ENCODE data around the gene HIVEP2. TPM values are rescaled to one million over a fixed set of nuclear protein-coding genes. Genes with fewer than 3 reads are reported as not detected.

The HIVEP2 gene
- total and polyA plus RNA-seq, 2 of the 4 experiments (the other 2 are of a cell fraction), result 4.3 to 11.3 TPM

DNA sequence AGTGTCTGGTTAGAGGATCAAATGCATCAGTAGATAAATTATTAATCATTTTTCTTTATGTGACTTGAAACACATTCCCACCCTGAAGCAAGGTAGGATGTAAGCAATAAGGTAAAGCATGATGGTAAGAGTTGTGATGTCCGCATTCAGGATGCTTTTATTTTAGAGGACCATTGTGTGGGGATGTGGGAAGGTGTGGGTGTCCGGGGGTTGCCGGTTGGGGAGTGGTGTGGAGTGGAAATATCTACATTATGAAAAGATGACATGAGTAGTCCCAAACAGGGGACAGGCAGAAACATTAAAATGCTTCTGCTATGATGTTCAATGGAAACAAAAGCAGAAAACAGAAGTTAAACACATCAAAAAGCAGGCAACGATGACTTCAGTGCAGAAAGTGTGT lies 215.4 kb downstream of the HIVEP2 start:
- dilution Hi-C loops (cut with HindIII; ENCODE audit: low sequenced_read_pairs, unreplicated experiment) (no loop called here), intact Hi-C loops (cut with micrococcal nuclease) (no loop called here), in situ Hi-C loops (cut with MboI; ENCODE audit: low sequenced_read_pairs) (no loop called here)
- Histone ChIP-seq H3K9me1 (ENCODE audit: insufficient read depth, low read length) (no peaks in the 10 kb centered on the region), H3K79me1 (ENCODE audit: low read depth in 1 of 2, low read length in 2 of 2) (no peaks in the 10 kb centered on the region), H3K4ac (ENCODE audit: low read depth, low read length) (no peak overlapping the region), H2BK5ac (ENCODE audit: low read depth, low read length, poor library complexity, severe bottlenecking) (no peak overlapping the region), H3K4me3 (ENCODE audit: insufficient read depth, low read depth, low read length) (no peak overlapping the region), H3K9ac (ENCODE audit: low read depth, low read length) (no peak overlapping the region), H3K18ac (ENCODE audit: low read depth, low read length) (no peak overlapping the region), H3K36me3 (ENCODE audit: control insufficient read depth, insufficient read depth, low read length) (no peaks in the 10 kb centered on the region), H3K14ac (replicated peaks; ENCODE audit: low read depth, low read length) (no peak overlapping the region), H4K20me1 (ENCODE audit: insufficient read depth, low read length) (no peaks in the 10 kb centered on the region), H3K27me3 (ENCODE audit: control insufficient read depth, insufficient read depth, low read length) (no peaks in the 10 kb centered on the region), H3K56ac (ENCODE audit: extremely low read depth, insufficient read depth, low read length) (no peak overlapping the region), H2BK20ac (ENCODE audit: low read depth, low read length) (no peak overlapping the region), H3K27ac (ENCODE audit: insufficient read depth, low read length) (no peak overlapping the region), H3K9me3 (ENCODE audit: control insufficient read depth, insufficient read depth, low read length) (no peaks in the 10 kb centered on the region), H2AK5ac (ENCODE audit: low read depth, low read length) (no peak overlapping the region), H3K23ac (ENCODE audit: low read depth, low read length) (no peak overlapping the region), H3K4me2 (ENCODE audit: low read depth, low read length) (no peak overlapping the region), H2AFZ (replicated peaks; ENCODE audit: low read length, poor library complexity) (no peak overlapping the region), H3K4me1 (ENCODE audit: control insufficient read depth, insufficient read depth, low read length) (no peaks in the 10 kb centered on the region), H2BK120ac (ENCODE audit: low read depth, low read length) (no peak overlapping the region), H4K8ac (ENCODE audit: low read depth in 2 of 2, low read length in 2 of 2) (no peak overlapping the region), H4K5ac (ENCODE audit: low read depth, low read length) (no peak overlapping the region), H2AK9ac (replicated peaks; ENCODE audit: low read depth, low read length, poor library complexity) (no peak overlapping the region), H4K91ac (ENCODE audit: insufficient read depth, low read depth, low read length) (no peak overlapping the region), H2BK15ac (ENCODE audit: low read depth, low read length) (no peak overlapping the region)
- DNase-seq, result no peak
- 100% methylated on average over 1 of the region's 4 CpGs; no CpG with 5 or more reads in 1 of the 2 experiments for WGBS, 2 experiments (ENCODE audit: extremely low coverage in 2 of 2, insufficient read length in 1 of 2)
- no TSS peak for BruUV-seq (replicated peaks)
- ATAC-seq (ENCODE audit: low read depth), result no peak
- TF ChIP-seq CHD1 (IDR thresholded peaks at IDR 0.05; ENCODE audit: low read depth, low read length), result no peak
- TF ChIP-seq MAZ (IDR thresholded peaks at IDR 0.05; ENCODE audit: borderline replicate concordance, low read depth, low read length), result no peak
- no peak for TF ChIP-seq SMC3 (IDR thresholded peaks at IDR 0.05; ENCODE audit: low read depth, low read length)
- no peak for TF ChIP-seq CEBPB (IDR thresholded peaks at IDR 0.05; ENCODE audit: low read depth, low read length)
- no peak for TF ChIP-seq MAFK (IDR thresholded peaks at IDR 0.05; ENCODE audit: low read depth, low read length)
- no peak for TF ChIP-seq RCOR1 (IDR thresholded peaks at IDR 0.05; ENCODE audit: insufficient replicate concordance, low read length)
- TF ChIP-seq, protein P1, sequence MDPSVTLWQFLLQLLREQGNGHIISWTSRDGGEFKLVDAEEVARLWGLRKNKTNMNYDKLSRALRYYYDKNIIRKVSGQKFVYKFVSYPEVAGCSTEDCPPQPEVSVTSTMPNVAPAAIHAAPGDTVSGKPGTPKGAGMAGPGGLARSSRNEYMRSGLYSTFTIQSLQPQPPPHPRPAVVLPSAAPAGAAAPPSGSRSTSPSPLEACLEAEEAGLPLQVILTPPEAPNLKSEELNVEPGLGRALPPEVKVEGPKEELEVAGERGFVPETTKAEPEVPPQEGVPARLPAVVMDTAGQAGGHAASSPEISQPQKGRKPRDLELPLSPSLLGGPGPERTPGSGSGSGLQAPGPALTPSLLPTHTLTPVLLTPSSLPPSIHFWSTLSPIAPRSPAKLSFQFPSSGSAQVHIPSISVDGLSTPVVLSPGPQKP (IDR thresholded peaks at IDR 0.05; ENCODE audit: borderline replicate concordance, low read depth, low read length), result no peak
- TF ChIP-seq BHLHE40 (IDR thresholded peaks at IDR 0.05; ENCODE audit: low read depth, low read length), result no peak
- TF ChIP-seq RAD21 (IDR thresholded peaks at IDR 0.05; ENCODE audit: low read length), result no peak
- TF ChIP-seq, protein P2, sequence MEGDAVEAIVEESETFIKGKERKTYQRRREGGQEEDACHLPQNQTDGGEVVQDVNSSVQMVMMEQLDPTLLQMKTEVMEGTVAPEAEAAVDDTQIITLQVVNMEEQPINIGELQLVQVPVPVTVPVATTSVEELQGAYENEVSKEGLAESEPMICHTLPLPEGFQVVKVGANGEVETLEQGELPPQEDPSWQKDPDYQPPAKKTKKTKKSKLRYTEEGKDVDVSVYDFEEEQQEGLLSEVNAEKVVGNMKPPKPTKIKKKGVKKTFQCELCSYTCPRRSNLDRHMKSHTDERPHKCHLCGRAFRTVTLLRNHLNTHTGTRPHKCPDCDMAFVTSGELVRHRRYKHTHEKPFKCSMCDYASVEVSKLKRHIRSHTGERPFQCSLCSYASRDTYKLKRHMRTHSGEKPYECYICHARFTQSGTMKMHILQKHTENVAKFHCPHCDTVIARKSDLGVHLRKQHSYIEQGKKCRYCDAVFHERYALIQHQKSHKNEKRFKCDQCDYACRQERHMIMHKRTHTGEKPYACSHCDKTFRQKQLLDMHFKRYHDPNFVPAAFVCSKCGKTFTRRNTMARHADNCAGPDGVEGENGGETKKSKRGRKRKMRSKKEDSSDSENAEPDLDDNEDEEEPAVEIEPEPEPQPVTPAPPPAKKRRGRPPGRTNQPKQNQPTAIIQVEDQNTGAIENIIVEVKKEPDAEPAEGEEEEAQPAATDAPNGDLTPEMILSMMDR (conservative IDR thresholded peaks at IDR 0.05; ENCODE audit: low read depth, low read length), result no peak
- no peak for TF ChIP-seq RFX5 (IDR thresholded peaks at IDR 0.05; ENCODE audit: low read depth, low read length)
- POLR2A ChIA-PET (ENCODE audit: unreplicated experiment), result no interaction called here
- CTCF ChIA-PET, result no interaction called here
